22Rv1 (cell line): ENCODE measurements around the gene RAB41.

Source experiments
- ZFX ChIP-seq: fragments of 450-650 bp; IDR thresholded peaks from 2 replicates; pipeline ENCODE4 v1.6.1; 2017; ENCODE audit warnings: antibody characterized with exemption, borderline replicate concordance
- TF ChIP-seq, protein P1 (sequence below): fragments of 450-650 bp; IDR thresholded peaks from 2 replicates; pipeline ENCODE4 v1.5.1; 2017; ENCODE audit warnings: mild to moderate bottlenecking

DNA sequence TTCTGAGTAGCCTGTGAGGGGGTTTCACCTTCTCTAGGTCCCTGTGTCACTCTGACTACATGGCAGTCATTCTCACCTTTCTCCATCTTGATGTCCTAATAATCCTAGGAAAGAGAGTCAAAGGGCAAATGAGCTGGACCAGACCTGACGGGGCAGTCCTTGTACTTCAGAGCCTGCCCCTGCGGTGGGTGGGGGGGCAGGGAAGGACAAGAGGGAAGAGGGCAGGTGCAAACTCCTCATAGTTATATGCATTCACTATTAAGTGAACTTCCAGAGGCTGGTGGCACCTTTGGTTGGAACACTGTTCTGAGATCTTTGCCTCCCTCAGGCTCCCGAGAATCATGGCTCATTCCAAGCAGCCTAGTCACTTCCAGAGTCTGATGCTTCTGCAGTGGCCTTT, 47.6 kb upstream of the RAB41 start, which contains the start of gene AWAT1:
- TF ChIP-seq, protein P1, sequence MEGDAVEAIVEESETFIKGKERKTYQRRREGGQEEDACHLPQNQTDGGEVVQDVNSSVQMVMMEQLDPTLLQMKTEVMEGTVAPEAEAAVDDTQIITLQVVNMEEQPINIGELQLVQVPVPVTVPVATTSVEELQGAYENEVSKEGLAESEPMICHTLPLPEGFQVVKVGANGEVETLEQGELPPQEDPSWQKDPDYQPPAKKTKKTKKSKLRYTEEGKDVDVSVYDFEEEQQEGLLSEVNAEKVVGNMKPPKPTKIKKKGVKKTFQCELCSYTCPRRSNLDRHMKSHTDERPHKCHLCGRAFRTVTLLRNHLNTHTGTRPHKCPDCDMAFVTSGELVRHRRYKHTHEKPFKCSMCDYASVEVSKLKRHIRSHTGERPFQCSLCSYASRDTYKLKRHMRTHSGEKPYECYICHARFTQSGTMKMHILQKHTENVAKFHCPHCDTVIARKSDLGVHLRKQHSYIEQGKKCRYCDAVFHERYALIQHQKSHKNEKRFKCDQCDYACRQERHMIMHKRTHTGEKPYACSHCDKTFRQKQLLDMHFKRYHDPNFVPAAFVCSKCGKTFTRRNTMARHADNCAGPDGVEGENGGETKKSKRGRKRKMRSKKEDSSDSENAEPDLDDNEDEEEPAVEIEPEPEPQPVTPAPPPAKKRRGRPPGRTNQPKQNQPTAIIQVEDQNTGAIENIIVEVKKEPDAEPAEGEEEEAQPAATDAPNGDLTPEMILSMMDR: no peak
- no peak for TF ChIP-seq ZFX
